Measurements from ENCODE around the gene SNX9. TPM values are rescaled to one million over a fixed set of nuclear protein-coding genes. Genes with fewer than 3 reads are reported as not detected.
A peak's percentile ranks its signal among the peaks of the same experiment; 100 is the strongest.

The SNX9 gene
- total RNA-seq, 2 donors from 2014 or later = 37.3 to 81.7 TPM

DNA sequence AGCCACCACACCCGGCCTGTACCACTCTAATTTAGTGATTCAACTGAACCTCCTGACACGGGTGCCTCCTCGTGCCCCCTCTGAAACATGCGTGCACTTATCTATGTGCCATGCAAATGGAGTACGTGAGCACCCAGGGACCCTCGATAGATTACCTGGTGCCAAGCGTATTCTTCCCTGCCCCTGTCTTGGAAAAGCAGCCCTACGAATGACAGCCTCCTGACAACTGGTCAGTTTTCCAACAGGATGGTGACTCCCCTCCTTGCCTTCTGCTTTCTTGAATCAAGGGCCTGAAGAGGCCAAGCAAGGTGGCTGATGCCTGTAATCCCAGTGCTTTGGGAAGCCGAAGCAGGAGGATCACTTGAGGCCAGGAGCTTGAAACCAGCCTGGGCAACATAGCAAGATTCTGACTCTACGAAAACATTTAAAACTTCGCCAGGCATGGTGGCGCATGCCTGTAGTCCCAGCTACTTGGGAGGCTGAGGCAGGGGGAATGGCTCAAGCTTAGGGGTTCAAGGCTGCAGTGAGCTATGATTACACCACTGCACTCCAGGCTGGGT lies 133.2 kb downstream of the SNX9 start:
- Histone ChIP-seq H3K4me1 (no peaks in the 10 kb centered on the region), H3K27ac (peak overlapping the region; percentile 79), H3K4me3 (no peak overlapping the region), H3K9me3 (no peaks in the 10 kb centered on the region), H3K27me3 (no peaks in the 10 kb centered on the region), H3K36me3 (no peaks in the 10 kb centered on the region), H3K9ac (ENCODE audit: low read depth in 2 of 2, low read length in 2 of 2) (peak overlapping the region in 1 of 2 donors; percentile 19)
- TF ChIP-seq, protein P1, sequence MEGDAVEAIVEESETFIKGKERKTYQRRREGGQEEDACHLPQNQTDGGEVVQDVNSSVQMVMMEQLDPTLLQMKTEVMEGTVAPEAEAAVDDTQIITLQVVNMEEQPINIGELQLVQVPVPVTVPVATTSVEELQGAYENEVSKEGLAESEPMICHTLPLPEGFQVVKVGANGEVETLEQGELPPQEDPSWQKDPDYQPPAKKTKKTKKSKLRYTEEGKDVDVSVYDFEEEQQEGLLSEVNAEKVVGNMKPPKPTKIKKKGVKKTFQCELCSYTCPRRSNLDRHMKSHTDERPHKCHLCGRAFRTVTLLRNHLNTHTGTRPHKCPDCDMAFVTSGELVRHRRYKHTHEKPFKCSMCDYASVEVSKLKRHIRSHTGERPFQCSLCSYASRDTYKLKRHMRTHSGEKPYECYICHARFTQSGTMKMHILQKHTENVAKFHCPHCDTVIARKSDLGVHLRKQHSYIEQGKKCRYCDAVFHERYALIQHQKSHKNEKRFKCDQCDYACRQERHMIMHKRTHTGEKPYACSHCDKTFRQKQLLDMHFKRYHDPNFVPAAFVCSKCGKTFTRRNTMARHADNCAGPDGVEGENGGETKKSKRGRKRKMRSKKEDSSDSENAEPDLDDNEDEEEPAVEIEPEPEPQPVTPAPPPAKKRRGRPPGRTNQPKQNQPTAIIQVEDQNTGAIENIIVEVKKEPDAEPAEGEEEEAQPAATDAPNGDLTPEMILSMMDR (IDR thresholded peaks at IDR 0.05) = no peak
- intact Hi-C loops (cut with DNase I) = no loop called here
- no peak for DNase-seq

DNA sequence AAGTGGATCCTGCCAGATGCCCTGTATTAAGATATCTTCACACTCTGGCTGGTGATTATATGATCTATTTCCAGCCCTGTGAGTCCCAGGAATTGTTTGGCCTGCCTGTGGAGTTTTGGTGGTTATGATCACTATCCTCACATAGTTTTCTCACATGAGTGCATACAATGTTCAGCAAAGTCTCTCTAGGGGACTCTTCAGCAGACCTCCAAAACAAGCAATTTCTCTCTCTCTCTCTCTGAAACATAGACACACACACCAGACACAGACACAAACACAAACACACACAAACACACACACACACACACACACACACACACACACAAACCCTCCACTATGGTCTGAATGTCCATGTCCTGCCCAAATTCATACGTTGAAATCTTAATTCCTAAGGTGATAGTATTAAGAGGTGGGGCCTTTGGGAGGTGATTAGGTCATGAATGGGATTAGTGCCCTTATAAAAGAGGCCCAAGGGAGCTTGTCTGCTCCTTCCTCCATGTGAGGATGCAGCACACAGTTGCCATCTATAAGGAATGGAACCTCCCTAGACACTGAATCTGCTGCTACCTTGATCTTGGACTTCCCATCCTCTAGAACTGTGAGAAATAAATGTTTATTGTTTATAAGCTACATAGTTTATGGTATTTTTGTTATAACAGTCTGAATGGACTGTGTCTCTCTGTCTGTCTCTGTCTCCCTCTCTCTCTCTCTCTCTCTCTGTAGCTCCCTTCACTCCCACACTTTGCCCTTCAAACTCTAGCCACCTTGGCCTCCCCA lies 136.6 kb downstream of the SNX9 start:
- TF ChIP-seq, protein P1 (IDR thresholded peaks at IDR 0.05) = no peak
- no peak for DNase-seq
- intact Hi-C loops (cut with DNase I) = no loop called here
- Histone ChIP-seq H3K27me3 (no peaks in the 10 kb centered on the region), H3K27ac (no peak overlapping the region), H3K9me3 (no peaks in the 10 kb centered on the region), H3K4me3 (no peak overlapping the region), H3K9ac (ENCODE audit: low read depth in 2 of 2, low read length in 2 of 2) (no peak overlapping the region), H3K36me3 (no peaks in the 10 kb centered on the region), H3K4me1 (peaks cover 7% of the 10 kb centered on the region)

- intact Hi-C loops (cut with DNase I) = no loop called here
- no peaks in the 10 kb centered on the region for H3K36me3 ChIP-seq
- H3K4me1 ChIP-seq = peaks cover 7% of the 10 kb centered on the region
- no peaks in the 10 kb centered on the region for H3K27me3 ChIP-seq
- H3K9ac ChIP-seq (ENCODE audit: low read depth in 2 of 2, low read length in 2 of 2) = no peak overlapping the region
- TF ChIP-seq, protein P1 (IDR thresholded peaks at IDR 0.05) = no peak
- DNase-seq = no peak
- H3K27ac ChIP-seq = no peak overlapping the region
- no peak overlapping the region for H3K4me3 ChIP-seq
- H3K9me3 ChIP-seq = no peaks in the 10 kb centered on the region
Measured at GRCh38 chr6:157961153-157961831, 138.2 kb downstream of the SNX9 start.

GRCh38 chr6:157961832-157962575 lies 139.0 kb downstream of the SNX9 start:
- intact Hi-C loops (cut with DNase I) = no loop called here
- H3K9me3 ChIP-seq = no peaks in the 10 kb centered on the region
- no peaks in the 10 kb centered on the region for H3K36me3 ChIP-seq
- H3K4me1 ChIP-seq = peaks cover 7% of the 10 kb centered on the region
- TF ChIP-seq, protein P1 (IDR thresholded peaks at IDR 0.05) = no peak
- no peak overlapping the region for H3K4me3 ChIP-seq
- H3K27me3 ChIP-seq = no peaks in the 10 kb centered on the region
- no peak overlapping the region for H3K27ac ChIP-seq
- no peak for DNase-seq
- no peak overlapping the region for H3K9ac ChIP-seq (ENCODE audit: low read depth in 2 of 2, low read length in 2 of 2)

- H3K27ac ChIP-seq = peak overlapping the region; percentile 25
Measured at GRCh38 chr6:157962601-157963302, 139.7 kb downstream of the SNX9 start.

More at GRCh38 chr6:157962601-157963302, 139.7 kb downstream of the SNX9 start:
- intact Hi-C loops (cut with DNase I) = no loop called here
- Histone ChIP-seq H3K36me3 (no peaks in the 10 kb centered on the region), H3K9ac (ENCODE audit: low read depth in 2 of 2, low read length in 2 of 2) (no peak overlapping the region), H3K27me3 (no peaks in the 10 kb centered on the region), H3K9me3 (no peaks in the 10 kb centered on the region), H3K4me1 (peaks cover 7% of the 10 kb centered on the region), H3K4me3 (no peak overlapping the region)
- TF ChIP-seq, protein P1 (IDR thresholded peaks at IDR 0.05) = no peak
- DNase-seq = no peak
